IMR-90 (cell line): ENCODE results near the gene USP4.

ENCODE experiments used
- BHLHE40 ChIP-seq: fragments of 150-350 bp; IDR thresholded peaks from 2 replicates; pipeline ENCODE4 v1.6.1; 2016; ENCODE audit warnings: mild to moderate bottlenecking, low read depth, low read length
- CEBPB ChIP-seq: IDR thresholded peaks from 2 replicates; pipeline ENCODE4 v1.6.1; 2012; ENCODE audit warnings: low read depth, low read length, improper control_type of control experiment
- FOS ChIP-seq: fragments of 150-350 bp; IDR thresholded peaks from 2 replicates; pipeline ENCODE4 v1.6.1; 2016; ENCODE audit warnings: low read depth, low read length
- MAFK ChIP-seq: IDR thresholded peaks from 2 replicates; pipeline ENCODE4 v1.6.1; 2012; ENCODE audit warnings: low read depth, low read length, improper control_type of control experiment
- MAZ ChIP-seq: IDR thresholded peaks from 2 replicates; pipeline ENCODE4 v1.6.1; 2012; ENCODE audit warnings: low read depth, mild to moderate bottlenecking, low read length, improper control_type of control experiment, moderate library complexity, borderline replicate concordance
- POLR2A ChIP-seq: IDR thresholded peaks from 2 replicates; pipeline ENCODE4 v1.6.1; 2012; ENCODE audit warnings: mild to moderate bottlenecking, low read depth, low read length
- RAD21 ChIP-seq: IDR thresholded peaks from 2 replicates; pipeline ENCODE4 v1.6.1; 2012; ENCODE audit warnings: low read length, improper control_type of control experiment
- RCOR1 ChIP-seq: IDR thresholded peaks from 2 replicates; pipeline ENCODE4 v1.6.1; 2012; ENCODE audit warnings: mild to moderate bottlenecking, low read length, improper control_type of control experiment; ENCODE audit not compliant: insufficient replicate concordance
- RFX5 ChIP-seq: IDR thresholded peaks from 2 replicates; pipeline ENCODE4 v1.8.0; 2012; ENCODE audit warnings: low read depth, mild to moderate bottlenecking, low read length, moderate library complexity
- SMC3 ChIP-seq: fragments of 150-350 bp; IDR thresholded peaks from 2 replicates; pipeline ENCODE4 v1.6.1; 2016; ENCODE audit warnings: low read depth, mild to moderate bottlenecking, antibody characterized with exemption, low read length, moderate library complexity
- TF ChIP-seq, protein P1 (sequence below): conservative IDR thresholded peaks from 2 replicates; pipeline ENCODE4 v1.5.1; 2012; ENCODE audit warnings: mild to moderate bottlenecking, low read depth, low read length, improper control_type of control experiment
- TF ChIP-seq, protein P2 (sequence below): fragments of 150-350 bp; IDR thresholded peaks from 2 replicates; pipeline ENCODE4 v1.6.1; 2017; ENCODE audit warnings: mild to moderate bottlenecking, antibody characterized with exemption, low read length, low read depth

DNA sequence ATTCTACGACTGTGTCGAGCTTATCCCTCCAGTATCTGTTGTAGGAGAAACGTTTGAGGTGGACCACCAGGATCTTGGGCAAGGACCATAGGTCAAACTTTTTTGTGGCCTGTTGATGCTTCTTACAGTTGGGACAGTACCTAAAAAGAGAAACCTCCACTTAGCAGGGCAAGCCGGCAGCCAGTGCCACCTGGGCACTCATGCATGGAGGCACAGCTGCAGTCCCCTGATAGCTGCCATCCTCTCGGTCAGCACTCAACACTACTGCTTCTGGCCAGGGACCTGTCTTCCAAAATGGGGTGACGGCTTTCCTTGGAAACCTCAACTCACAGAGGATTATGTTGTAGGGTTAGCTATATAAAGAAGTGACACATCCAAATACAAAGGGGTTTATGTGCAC is 55.9 kb downstream of the USP4 start:
- no peak for TF ChIP-seq RFX5
- TF ChIP-seq, protein P1, sequence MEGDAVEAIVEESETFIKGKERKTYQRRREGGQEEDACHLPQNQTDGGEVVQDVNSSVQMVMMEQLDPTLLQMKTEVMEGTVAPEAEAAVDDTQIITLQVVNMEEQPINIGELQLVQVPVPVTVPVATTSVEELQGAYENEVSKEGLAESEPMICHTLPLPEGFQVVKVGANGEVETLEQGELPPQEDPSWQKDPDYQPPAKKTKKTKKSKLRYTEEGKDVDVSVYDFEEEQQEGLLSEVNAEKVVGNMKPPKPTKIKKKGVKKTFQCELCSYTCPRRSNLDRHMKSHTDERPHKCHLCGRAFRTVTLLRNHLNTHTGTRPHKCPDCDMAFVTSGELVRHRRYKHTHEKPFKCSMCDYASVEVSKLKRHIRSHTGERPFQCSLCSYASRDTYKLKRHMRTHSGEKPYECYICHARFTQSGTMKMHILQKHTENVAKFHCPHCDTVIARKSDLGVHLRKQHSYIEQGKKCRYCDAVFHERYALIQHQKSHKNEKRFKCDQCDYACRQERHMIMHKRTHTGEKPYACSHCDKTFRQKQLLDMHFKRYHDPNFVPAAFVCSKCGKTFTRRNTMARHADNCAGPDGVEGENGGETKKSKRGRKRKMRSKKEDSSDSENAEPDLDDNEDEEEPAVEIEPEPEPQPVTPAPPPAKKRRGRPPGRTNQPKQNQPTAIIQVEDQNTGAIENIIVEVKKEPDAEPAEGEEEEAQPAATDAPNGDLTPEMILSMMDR = no peak
- no peak for TF ChIP-seq CEBPB
- TF ChIP-seq, protein P2, sequence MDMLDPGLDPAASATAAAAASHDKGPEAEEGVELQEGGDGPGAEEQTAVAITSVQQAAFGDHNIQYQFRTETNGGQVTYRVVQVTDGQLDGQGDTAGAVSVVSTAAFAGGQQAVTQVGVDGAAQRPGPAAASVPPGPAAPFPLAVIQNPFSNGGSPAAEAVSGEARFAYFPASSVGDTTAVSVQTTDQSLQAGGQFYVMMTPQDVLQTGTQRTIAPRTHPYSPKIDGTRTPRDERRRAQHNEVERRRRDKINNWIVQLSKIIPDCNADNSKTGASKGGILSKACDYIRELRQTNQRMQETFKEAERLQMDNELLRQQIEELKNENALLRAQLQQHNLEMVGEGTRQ = no peak
- no peak for TF ChIP-seq POLR2A
- TF ChIP-seq RAD21 = no peak
- no peak for TF ChIP-seq RCOR1
- TF ChIP-seq MAFK = no peak
- TF ChIP-seq MAZ = no peak
- TF ChIP-seq FOS = no peak
- no peak for TF ChIP-seq BHLHE40
- TF ChIP-seq SMC3 = no peak
